Measurements from ENCODE around the gene FER.
"Not testable (repeated sequence)": the region's sequence is repeated elsewhere in the genome, so short reads cannot be mapped to it uniquely, and the experiment has no call there.

FER gene

DNA sequence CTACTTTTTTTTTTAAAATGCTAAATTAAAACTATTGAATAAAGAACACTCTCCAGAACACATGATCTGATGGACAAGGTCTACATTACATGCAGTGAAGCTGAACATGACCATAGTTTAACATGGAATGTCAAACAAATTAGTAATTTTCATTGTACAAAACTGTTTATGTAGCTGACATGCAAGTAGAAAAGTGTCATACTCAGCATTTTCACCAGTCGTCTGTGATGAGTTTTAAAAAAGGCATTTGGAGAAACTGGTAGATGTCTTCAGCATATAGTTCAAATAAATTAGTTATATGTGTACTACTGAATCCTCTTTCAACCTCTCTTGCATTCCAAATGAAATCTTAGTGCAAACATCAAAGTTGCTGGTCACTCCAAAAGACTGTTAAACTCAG lies 301.9 kb downstream of the FER start:
- DNase-seq: no peak

DNA sequence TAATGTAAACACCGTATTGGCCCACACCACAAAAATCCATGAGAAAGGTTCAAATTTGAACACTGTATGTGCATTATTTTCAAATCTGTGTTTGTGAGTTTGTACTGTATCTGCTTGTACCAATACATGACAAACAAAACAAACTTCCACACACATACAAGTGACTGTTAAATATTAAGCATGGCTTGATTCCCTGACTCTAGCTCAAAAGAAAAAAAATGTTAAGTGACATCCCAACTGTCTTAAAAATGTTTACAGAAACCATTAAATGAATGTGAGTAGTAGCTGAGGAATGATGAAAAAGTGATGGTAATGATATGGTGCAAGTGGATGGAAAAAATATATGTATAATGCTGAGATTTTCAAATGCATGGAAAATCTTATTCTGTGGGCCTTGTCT lies 302.6 kb downstream of the FER start:
- DNase-seq: not testable (repeated sequence)

DNA sequence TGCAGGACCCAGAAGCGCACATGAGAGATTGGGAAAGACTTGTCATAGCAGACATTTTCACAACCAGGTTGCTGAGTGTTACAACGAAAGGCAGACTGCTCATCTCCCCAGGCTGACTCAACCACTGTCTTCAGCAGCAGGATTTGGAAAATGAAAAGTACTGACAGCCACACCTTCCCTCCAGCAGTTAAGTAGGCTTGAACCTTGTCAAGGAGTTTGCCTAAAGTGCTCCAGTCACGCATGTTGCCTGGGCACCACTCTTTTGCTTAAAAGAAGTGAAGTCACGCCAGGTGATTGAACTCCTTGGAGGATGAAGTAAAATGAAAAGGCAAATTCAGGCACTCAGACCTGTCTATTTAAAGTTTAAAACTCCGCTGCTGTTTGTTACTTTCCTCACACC lies 304.5 kb downstream of the FER start:
- not testable (repeated sequence) for DNase-seq

DNA sequence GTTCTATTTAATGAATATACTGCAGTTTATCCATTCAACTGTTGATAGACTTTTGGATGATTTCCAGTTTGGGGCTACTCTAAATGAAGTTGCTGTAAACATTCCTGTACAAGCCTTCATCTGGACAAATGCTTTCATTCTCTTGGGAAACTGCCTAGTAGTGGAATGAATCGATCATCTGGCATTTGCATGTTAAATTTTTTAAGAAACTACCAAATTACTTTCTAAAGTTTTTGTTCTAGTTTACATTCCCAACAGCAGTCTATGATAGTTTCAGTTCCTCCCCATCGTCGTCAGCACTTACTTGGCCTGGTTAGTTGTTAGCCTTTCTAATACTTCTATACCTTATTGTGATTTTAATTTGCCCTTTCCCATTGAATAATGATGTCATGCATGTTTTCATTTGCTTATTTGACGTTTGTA lies 306.3 kb downstream of the FER start:
- no peak for DNase-seq

DNA sequence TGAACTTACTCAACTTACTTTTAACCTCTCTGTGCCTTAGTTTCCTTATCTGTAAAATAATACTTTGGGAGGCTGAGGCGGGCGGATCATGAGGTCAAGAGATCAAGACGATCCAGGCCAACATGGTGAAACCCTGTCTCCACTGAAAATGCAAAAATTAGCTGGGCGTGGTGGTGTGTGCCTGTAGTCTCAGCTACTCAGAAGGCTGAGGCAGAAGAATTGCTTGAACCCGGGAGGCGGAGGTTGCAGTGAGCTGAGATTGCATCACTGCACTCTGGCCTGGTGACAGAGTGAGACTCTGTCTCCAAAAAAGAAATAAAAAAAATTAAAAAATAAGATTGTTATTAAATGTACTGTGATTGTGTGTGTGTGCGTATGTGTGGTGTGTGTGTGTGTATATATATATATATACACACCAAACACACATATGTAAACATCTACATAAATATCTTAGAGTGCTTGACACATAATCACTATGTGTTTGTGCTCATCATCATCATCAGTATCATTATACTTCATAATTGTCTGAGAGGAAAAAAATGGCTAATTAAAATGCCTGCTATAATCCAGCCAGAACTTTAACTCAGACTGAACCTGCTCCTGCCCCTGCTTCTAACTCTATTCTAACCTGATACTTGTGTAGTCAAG lies 312.8 kb downstream of the FER start:
- DNase-seq: no peak

DNA sequence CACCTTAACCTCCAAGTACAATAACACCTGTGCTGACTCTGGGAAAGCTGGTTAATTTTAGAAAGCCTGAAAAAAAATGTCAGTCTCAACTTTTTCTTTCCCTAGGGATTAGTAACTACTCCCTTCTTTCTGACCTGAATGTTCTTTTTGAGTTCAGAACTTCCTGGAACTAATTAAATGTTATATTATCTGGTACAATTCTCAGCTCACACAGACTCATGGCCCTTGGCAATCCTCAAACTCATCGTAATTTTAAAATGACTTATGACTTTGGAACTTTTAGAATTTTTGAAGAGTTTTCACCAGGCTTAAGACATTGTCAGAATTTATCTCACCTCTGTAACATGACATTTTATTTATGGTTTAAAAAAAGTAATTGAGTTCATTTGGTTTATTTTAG lies 315.0 kb downstream of the FER start:
- no peak for DNase-seq

DNA sequence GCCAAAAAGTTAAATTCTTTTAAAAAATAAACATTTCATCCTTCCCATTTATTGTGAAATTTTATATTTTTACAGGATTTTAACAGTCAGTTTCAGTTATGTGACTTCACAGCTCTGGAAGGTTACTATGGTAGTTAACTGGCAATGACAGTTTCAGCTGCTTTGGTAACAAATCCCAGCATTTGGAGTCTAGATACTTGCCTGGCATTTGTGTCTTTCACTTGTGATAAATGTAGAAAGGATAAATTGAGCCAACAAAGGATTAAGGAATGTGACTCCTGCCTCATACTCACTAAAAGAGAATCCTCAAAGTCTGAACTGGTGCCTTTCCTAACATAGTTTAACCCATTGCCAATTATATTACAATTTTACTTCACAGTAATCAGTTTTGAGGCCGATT lies 315.5 kb downstream of the FER start:
- no peak for DNase-seq

DNA sequence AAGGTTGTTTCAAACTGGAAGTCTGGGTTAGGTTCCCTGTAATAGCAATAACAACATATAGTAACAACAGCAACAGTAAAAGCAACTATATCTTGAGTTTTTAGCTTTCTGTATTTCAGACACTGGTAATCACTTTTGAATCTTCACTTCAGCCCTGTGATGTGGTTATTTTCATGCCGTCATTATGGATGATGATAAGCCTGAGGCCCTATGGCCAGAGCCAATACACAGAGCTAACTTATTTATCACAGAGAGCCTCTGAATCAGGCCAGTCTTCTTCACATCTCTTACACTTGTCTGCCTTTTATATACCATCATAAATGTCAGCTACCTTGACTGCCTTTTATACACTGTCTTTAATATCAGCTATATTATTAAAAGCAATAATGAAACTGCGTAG lies 329.0 kb downstream of the FER start:
- no peak for DNase-seq

DNA sequence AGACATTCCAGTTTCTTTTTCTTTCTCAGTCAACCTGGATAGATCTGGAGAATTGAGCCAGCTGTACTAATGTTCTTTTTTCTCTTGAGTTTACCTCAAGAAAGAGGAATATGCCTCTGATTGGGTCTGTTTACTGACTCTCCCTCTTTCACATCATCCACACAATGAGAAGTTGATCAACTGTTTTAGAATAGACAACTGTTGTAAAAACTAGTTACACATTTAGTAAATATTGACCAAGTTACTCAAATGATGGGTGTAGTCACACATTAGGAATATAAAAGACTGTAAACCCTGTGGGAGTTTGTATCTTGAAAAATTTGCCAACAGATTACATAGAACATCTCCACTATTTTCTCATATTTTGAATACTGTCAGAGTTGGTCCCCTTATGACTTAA lies 330.8 kb downstream of the FER start:
- no peak for DNase-seq

DNA sequence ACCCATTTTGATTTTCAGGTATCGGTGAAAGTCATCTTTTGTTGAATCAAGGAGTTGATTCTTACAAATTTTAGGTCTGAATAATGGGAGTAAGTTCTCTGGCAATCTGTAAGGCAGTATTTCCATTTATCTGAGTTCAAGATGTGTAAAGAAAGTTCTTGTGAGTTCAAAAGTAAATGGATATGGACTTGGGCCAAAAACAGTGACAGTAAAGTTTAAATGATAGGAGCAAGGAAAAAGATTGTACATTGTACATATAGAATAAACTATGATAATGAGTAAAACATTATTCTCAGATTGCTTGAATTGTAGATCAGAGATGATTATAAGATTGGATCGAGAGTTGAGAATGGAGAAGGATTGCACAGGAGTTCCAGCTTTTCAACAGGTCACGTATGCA lies 332.8 kb downstream of the FER start:
- no peak for DNase-seq

DNA sequence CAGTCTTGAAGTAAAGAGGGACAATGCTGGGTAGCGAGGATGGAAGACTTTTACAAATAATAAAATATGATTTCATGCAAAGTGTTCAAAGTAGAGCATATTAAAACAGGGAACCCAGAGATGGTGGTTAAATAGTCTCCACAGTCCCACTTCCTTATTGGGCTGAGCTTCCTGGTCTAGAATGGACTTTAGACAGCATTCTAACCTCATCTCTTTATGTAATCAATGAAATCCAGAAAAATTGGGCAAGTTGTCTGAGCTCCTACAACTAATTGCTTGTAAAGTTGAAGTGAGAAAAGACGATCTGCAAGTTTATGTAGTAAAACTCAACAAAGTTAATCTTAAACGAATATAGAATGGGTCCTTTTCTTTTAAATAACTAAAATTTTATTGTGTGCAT lies 333.2 kb downstream of the FER start:
- no peak for DNase-seq

DNA sequence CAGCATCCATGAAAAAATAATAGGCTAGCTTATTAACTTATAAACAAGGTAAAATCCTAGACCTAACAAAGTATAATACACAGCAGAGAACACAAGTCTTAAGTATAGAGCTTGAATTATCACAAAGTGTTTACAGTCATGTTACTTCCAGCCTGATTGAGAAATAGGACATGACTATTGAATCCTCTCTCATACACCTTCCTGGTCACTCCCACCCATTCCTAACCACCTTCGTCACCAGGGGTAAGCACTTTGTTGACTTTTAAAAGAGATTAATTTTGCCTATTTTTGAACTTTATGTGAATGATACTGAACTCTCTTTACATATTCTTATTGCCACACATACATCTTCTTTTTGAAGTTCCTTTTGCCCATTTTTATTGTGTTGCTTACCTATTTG lies 336.2 kb downstream of the FER start:
- no peak for DNase-seq

DNA sequence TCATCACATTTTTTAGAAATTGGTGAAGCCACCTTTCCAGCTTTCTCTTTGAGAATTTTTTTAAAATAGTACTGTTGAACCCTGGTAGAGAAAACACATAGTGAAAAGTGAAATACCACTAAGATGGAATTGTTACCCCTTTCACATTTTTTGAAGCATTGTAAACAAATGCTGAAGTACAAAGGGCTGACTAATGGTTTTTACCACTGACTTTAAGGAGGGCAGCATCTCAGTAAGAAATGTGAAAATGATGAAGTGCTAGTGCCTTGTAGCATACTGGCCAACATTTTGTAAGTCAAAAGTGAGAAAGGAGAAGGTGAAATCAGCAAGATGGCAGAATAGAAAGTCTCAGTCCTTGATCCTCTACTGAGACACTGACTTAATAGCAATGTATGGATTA lies 341.5 kb downstream of the FER start:
- no peak for DNase-seq

DNA sequence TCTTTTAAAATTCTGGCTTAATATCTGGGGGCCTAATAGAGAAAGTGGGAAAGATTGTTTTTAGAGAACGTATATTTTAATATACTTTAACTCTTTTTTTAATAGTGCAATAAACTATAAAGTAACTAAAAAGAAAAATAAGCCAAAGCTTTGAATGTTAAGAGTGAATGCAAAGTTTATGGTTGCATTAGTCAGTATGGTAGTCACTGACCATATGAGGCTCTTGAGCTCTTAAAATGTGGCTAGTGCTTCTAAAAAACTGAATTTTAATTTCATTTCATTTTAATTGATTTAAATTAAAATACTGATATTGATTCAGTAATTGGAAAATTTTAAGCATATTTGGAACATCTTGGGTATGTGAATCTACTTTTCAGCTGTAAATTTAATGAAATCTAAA lies 351.4 kb downstream of the FER start:
- DNase-seq: no peak

DNA sequence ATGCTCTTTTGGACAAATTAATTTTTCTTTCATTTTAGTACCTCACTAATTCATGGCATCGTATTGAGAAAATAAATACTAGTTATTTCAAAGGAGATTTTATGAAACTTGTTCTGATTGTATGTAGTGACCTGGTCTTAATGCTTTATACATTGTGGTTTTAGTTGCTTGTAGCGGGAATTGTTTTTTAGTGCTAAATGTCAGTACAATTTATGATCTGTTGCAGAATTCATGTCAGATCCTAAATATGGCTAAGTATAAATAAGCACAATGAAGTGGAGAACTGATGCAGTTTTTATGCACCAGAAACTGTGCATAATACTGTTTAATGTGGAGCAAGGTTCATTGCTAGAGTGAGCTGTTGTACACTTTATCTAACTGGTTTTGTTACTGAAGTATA lies 353.3 kb downstream of the FER start:
- no peak for DNase-seq

DNA sequence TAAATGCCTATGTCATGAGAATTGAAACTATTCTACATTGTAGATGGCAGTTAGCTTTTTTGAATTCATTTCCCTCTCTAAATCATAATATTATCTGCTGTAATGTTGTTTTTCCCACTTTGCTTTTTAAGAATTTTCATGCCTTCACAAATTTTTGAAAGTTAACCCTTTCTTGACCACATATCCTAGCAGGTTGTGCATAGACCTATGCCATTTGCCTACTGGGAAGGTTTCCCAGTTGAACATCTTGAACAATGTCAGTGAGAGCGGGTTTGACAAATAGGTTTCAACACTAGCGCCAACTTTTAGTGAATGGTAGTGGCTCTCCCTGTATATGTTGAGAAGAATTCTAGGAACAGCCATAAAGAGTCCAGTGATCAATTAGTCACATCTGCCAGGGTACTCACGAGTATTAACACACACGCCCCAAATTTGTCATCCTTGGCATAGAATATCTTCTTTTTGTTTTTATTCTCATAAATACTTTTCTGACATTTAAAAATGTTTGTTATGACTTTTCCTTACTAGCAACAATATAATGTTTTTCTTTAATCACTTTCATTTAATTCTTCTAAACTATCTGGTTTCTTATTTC lies 354.5 kb downstream of the FER start:
- no peak for DNase-seq

DNA sequence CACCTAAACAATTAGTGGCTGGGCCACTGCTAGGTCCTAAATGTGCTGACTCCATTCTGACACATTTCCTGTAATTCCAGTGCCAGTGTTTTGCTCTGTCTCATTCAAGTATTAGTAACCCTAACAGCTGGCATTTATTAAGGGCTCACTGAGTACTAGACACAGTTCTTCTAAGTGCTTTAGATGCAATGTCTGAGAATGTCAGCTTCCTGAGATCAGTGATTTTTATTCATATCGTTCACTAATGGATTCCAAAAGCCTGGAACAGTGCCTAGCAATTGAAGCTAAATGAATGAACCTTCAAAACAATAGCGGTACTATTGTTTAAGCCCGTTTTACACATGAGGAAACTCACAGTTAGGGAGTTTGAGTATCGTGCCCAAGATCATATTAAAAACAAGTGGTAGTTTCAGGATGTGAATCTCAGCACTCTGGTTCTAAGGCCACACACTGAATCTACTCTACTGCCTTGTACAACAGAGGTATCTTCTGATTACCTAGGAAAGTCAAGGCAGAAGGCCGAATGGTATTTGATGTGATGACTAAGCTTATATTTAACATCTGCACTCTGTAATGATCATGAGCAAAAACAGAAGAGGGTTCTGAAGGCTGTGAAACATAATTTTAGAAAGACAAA lies 358.1 kb downstream of the FER start:
- no peak for DNase-seq

DNA sequence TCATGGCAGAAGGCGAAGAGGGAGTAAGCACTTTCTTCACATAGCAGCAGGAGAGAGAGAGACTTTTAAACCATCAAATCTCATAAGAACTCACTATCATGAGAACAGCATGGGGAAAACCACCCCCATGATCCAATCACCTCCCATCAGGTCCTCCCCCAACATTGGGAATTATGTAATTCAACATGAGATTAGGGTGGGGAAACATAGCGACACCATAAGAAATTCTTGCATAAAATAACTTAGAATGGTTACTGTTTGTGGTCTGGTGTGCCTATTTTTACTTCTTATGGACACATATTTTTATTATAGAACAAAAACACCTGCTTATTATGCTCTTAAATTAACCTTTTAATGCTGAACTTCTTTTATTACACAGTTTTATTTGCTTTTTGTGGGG lies 364.0 kb downstream of the FER start:
- DNase-seq: no peak

DNA sequence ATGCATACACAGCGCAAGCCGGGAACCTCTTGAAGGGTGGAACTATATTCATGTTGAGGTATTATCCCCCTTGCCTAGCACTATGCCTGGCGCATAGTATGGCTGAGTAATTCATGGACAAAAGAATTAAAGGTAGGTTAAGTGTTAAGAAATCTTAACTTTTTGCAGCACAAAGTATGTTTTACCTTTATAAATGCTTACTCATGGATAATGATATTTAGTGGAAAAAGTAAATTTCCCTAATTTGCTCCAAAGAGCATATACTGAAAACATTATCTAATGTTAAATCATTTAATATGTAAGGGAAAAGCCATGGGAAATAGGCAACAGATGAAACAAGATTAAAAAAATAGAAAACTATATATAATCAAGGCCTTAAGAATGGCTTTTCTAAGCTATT lies 365.9 kb downstream of the FER start:
- DNase-seq: no peak

DNA sequence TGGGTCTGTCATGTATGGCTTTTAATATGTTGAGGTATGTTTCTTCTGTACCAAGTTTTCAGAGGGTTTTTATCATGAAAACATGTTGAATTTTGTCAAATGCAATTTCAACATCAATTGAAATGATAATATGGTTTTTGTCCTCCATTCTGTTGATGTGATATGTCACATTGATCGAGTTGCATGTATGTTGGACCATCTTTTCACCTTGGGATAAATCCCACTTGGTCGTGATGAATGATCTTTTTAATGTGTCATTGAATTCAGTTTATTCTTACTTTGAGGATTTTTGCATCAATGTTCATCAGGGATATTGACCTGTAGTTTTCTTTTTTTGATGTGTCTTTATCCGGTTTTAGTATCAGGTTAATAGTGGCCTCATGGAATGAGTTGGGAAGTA lies 373.5 kb downstream of the FER start:
- DNase-seq: no peak

DNA sequence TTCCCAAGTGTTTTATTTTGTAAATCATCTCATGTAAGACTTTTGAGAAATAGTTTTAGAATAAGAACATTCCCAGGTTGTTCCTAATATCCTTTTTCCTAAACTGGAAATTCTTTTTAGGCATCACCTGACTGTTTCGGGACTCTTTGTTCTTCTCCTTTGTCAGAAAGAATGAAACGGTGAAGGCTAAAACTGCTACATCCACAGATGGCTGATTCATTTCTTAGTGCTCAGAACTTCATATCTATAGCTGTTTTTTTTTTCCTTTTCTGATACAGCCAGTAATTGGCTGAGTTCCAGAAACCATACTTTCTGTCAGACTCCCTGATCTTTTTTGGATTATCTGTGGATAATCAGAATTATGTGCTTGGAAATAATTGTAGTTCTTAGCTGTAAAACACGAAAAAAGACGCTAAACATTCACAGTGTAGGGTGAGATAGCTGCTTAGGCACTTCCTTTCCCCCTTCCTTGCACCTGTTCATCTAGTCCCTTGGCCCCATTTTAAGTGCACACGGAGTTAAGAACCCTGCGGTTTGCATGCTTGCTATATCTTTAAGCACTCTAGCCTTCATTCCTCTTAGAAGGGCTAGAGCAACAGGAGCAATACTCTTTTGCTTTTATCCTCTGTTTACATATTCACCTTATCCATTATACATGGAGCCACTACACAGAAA lies 378.2 kb downstream of the FER start:
- DNase-seq: no peak

DNA sequence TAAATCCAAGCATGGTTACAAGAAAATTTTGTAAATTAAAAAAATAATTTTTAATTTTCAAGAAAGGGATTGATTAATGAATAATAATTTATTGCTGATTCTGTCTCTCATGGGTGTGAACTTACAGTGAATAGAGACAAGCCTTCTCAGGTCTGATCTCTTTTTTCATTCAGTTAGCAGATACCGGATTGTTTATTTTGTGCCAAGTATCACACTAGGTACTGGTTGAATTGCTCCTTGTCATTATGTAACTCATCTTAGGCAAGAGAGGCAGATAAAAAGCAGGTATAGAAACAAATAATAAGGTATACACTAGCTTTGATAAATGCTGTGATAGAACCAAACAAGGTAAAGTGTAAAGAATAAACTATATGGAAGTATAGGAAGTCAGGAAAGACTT lies 378.8 kb downstream of the FER start:
- DNase-seq: no peak

DNA sequence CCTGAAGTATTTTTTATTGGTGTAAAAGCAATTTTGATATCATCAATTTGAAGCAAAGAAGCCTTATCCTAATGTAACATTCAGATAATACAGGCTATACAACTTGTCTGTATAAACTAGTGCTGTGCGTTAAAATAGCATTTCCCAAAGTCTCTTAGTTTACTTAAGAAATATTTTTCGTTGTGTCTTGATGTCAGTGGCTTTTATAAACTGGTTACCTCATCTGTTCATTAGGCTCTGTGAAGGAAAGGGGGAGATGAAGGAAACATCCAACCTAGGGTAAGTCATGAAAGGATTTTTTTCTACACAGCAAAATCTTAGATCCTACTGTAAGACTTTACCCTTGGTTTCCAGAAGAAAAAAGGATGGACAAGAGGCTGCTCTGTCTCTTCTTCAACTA lies 389.2 kb downstream of the FER start:
- DNase-seq: no peak
